HepG2 (cell line): ENCODE measurements around the gene CYP27B1. TPM values are rescaled to one million over a fixed set of nuclear protein-coding genes. Genes with fewer than 3 reads are reported as not detected.

Source experiments
- FIP1L1 ChIP-seq: fragments of 200-400 bp; formaldehyde crosslinking; IDR thresholded peaks from 2 replicates; pipeline ENCODE4 v1.6.1; 2018; ENCODE audit warnings: low read depth, mild to moderate bottlenecking, low read length, moderate library complexity, borderline replicate concordance; ENCODE audit not compliant: insufficient read depth
- GATAD1 ChIP-seq: IDR thresholded peaks from 2 replicates; pipeline ENCODE4 v1.6.1; 2016; ENCODE audit warnings: missing genetic modification reagents, missing compliant biosample characterization
- GFI1 ChIP-seq: sonication (generic); formaldehyde crosslinking; IDR thresholded peaks from 2 replicates; pipeline ENCODE4 v1.5.0; 2020; ENCODE audit warnings: missing genetic modification reagents, mild to moderate bottlenecking, borderline replicate concordance
- KMT2B ChIP-seq: IDR thresholded peaks from 2 replicates; pipeline ENCODE4 v1.6.1; 2016; ENCODE audit warnings: missing genetic modification reagents, missing compliant biosample characterization
- MXD1 ChIP-seq: sonication (generic); formaldehyde crosslinking; IDR thresholded peaks from 2 replicates; pipeline ENCODE4 v1.4.0; 2020; ENCODE audit warnings: mild to moderate bottlenecking, missing genetic modification reagents
- SKIL ChIP-seq: sonication (generic); formaldehyde crosslinking; IDR thresholded peaks from 2 replicates; pipeline ENCODE4 v1.8.0; 2022; ENCODE audit warnings: missing genetic modification reagents, mild to moderate bottlenecking, moderate library complexity, borderline replicate concordance
- ZBTB14 ChIP-seq: sonication (generic); formaldehyde crosslinking; IDR thresholded peaks from 2 replicates; pipeline ENCODE4 v1.4.0; 2020; ENCODE audit warnings: missing genetic modification reagents
- ZFP82 ChIP-seq: sonication (generic); formaldehyde crosslinking; IDR thresholded peaks from 2 replicates; pipeline ENCODE4 v1.5.1; 2020; ENCODE audit warnings: mild to moderate bottlenecking, missing genetic modification reagents, borderline replicate concordance
- ZNF281 ChIP-seq: sonication (generic); formaldehyde crosslinking; IDR thresholded peaks from 2 replicates; pipeline ENCODE4 v1.4.0; 2020; ENCODE audit warnings: missing genetic modification reagents, borderline replicate concordance
- ZNF546 ChIP-seq: sonication (generic); formaldehyde crosslinking; conservative IDR thresholded peaks from 2 replicates; pipeline ENCODE4 v1.8.1; 2023; ENCODE audit warnings: mild to moderate bottlenecking, missing genetic modification reagents
- ZNF597 ChIP-seq: sonication (generic); formaldehyde crosslinking; IDR thresholded peaks from 2 replicates; pipeline ENCODE4 v1.5.0; 2020; ENCODE audit warnings: missing genetic modification reagents
- ZSCAN12 ChIP-seq: sonication (generic); formaldehyde crosslinking; IDR thresholded peaks from 2 replicates; pipeline ENCODE4 v1.9.0; 2021; ENCODE audit warnings: mild to moderate bottlenecking, missing genetic modification reagents
- polyA plus RNA-seq, 8 experiments: library from polyadenylated mRNA; depleted of rRNA in 3 of 8; stranded (reverse) in 7 of 8; unstranded in 1 of 8; fragments of >200 nt; fragmentation: Illumina TruSeq in 4 of 8; extraction: Trizol in 4 of 8; gene quantifications; 2 replicates each; pipeline versions ENCODE4 v1.2.1 to v1.2.3, GENCODE V29; 2011 to 2016; ENCODE audit warnings: low read depth in 4 of 8, missing spikeins in 1 of 8, mixed read lengths in 1 of 8; ENCODE audit not compliant: insufficient read depth in 1 of 8
- total RNA-seq, 5 experiments: library from RNA; depleted of rRNA; stranded (reverse); fragments of >200 nt; fragmentation: Illumina TruSeq; extraction: Trizol; gene quantifications; 2 replicates each; pipeline ENCODE4 v1.2.3, GENCODE V29; 2016; ENCODE audit warnings: low read depth in 1 of 5
- TF ChIP-seq, protein P1 (sequence below): sonication (generic); formaldehyde crosslinking; IDR thresholded peaks from 2 replicates; pipeline ENCODE4 v1.4.0; 2020; ENCODE audit warnings: missing genetic modification reagents
- TF ChIP-seq, protein P2 (sequence below): sonication (generic); IDR thresholded peaks from 2 replicates; pipeline ENCODE4 v1.6.1; 2016; ENCODE audit warnings: low read depth, borderline replicate concordance

The CYP27B1 gene
- total and polyA plus RNA-seq, 2 of the 13 experiments (the other 11 are each of a cell fraction or from before 2014, with no cell fraction given) = 2.3 to 3.0 TPM

GRCh38 chr12:57772429-57773322 lies 5.8 kb upstream of the CYP27B1 start, which contains the start of gene EEF1AKMT3 (continued):
- TF ChIP-seq, protein P1, sequence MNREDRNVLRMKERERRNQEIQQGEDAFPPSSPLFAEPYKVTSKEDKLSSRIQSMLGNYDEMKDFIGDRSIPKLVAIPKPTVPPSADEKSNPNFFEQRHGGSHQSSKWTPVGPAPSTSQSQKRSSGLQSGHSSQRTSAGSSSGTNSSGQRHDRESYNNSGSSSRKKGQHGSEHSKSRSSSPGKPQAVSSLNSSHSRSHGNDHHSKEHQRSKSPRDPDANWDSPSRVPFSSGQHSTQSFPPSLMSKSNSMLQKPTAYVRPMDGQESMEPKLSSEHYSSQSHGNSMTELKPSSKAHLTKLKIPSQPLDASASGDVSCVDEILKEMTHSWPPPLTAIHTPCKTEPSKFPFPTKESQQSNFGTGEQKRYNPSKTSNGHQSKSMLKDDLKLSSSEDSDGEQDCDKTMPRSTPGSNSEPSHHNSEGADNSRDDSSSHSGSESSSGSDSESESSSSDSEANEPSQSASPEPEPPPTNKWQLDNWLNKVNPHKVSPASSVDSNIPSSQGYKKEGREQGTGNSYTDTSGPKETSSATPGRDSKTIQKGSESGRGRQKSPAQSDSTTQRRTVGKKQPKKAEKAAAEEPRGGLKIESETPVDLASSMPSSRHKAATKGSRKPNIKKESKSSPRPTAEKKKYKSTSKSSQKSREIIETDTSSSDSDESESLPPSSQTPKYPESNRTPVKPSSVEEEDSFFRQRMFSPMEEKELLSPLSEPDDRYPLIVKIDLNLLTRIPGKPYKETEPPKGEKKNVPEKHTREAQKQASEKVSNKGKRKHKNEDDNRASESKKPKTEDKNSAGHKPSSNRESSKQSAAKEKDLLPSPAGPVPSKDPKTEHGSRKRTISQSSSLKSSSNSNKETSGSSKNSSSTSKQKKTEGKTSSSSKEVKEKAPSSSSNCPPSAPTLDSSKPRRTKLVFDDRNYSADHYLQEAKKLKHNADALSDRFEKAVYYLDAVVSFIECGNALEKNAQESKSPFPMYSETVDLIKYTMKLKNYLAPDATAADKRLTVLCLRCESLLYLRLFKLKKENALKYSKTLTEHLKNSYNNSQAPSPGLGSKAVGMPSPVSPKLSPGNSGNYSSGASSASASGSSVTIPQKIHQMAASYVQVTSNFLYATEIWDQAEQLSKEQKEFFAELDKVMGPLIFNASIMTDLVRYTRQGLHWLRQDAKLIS (CRISPR knock-in tag) = no peak
- TF ChIP-seq ZNF597 (CRISPR knock-in tag) (no peak), ZNF546 (CRISPR knock-in tag) (no peak), KMT2B (CRISPR knock-in tag) (no peak), ZFP82 (CRISPR knock-in tag) (no peak), SKIL (CRISPR knock-in tag) (no peak), GFI1 (CRISPR knock-in tag) (no peak), ZNF281 (CRISPR knock-in tag) (no peak), MXD1 (no peak), GATAD1 (CRISPR knock-in tag) (no peak), FIP1L1 (no peak), ZBTB14 (CRISPR knock-in tag) (no peak), ZSCAN12 (CRISPR knock-in tag) (no peak)
- TF ChIP-seq, protein P2, sequence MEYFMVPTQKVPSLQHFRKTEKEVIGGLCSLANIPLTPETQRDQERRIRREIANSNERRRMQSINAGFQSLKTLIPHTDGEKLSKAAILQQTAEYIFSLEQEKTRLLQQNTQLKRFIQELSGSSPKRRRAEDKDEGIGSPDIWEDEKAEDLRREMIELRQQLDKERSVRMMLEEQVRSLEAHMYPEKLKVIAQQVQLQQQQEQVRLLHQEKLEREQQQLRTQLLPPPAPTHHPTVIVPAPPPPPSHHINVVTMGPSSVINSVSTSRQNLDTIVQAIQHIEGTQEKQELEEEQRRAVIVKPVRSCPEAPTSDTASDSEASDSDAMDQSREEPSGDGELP = no peak
